ENCODE measurements around the gene LDAH. TPM values are rescaled to one million over a fixed set of nuclear protein-coding genes. Genes with fewer than 3 reads are reported as not detected.
A peak's percentile ranks its signal among the peaks of the same experiment; 100 is the strongest.

The LDAH gene
- polyA plus RNA-seq, 2 of the 4 experiments (the other 2 are of a cell fraction): 29.6 to 42.4 TPM

- Histone ChIP-seq H3K4me1 (no peaks in the 10 kb centered on the region), H3K27ac (no peak overlapping the region), H3K4me2 (no peak overlapping the region), H3K9me3 (peaks cover 6% of the 10 kb centered on the region; the same call in 1 of the 3 replicates), H3K4me3 (no peak overlapping the region)
- ChIA-PET POLR2A (no interaction called here), CTCF (interaction anchor here (0.6 to 2.0 kb wide), 3 partner anchors 94 to 228 kb away, joined by 3 to 7 read pairs (median 3); no protein-coding TSS in a partner anchor)
- FAIRE-seq: no peak
- TF ChIP-seq RAD21 (conservative IDR thresholded peaks at IDR 0.05 in 1 of 2, IDR thresholded peaks at IDR 0.05 in 1 of 2) (peak; percentile 17 to 22; a peak in 1 of 5 replicates), E2F6 (IDR thresholded peaks at IDR 0.05; ENCODE audit: borderline replicate concordance, low read depth) (no peak)
- peak in 1 of 2 experiments; percentile 7 for DNase-seq (ENCODE audit: low read depth in 1 of 2, low spot score in 1 of 2)
- ATAC-seq: peak in 1 of 2 experiments; percentile 40; a peak in 3 of 6 replicates
Measured at GRCh38 chr2:20755132-20755800, 67.6 kb downstream of the LDAH start.

DNA sequence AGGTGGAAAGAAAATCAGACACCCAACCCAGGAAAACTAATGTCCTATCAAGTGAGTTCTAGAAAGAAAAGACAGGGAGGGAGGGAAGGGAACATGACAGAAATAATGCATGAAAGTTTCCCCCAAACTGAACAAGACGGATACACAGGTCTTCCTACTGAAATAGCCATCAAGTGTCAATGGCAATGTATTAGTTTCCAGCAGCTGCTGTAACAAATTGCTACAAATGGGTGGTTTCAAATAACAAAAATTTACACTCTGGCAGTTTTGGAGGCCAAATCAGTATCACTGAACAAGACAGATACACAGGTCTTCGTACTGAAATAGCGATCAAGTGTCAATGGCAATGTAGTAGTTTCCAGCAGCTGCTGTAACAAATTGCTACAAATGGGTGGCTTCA is 70.6 kb downstream of the LDAH start:
- ATAC-seq: no peak
- Histone ChIP-seq H3K9me3 (peaks cover 6% of the 10 kb centered on the region; the same call in 1 of the 3 replicates), H3K27ac (no peak overlapping the region), H3K4me2 (no peak overlapping the region), H3K4me3 (no peak overlapping the region), H3K4me1 (peaks cover 4% of the 10 kb centered on the region; the same call in 2 of the 3 replicates)
- DNase-seq (ENCODE audit: low read depth in 1 of 2, low spot score in 1 of 2): no peak
- ChIA-PET CTCF (interaction anchor here (0.9 to 1.1 kb wide), 3 partner anchors 89 to 102 kb away, joined by 3 to 4 read pairs (median 3); no protein-coding TSS in a partner anchor), POLR2A (no interaction called here)
- WGBS (ENCODE audit: missing lambda C conversion rate): 91% methylated on average over 3 of the region's 3 CpGs
- FAIRE-seq: no peak
- TF ChIP-seq PBX3 (IDR thresholded peaks at IDR 0.05) (no peak), CBX8 (IDR thresholded peaks at IDR 0.05) (no peak), EP300 (IDR thresholded peaks at IDR 0.05) (no peak), SMC3 (IDR thresholded peaks at IDR 0.05) (no peak), ELK1 (IDR thresholded peaks at IDR 0.05; ENCODE audit: low read depth, low read length) (no peak), JUNB (IDR thresholded peaks at IDR 0.05) (no peak), RNF2 (IDR thresholded peaks at IDR 0.05; ENCODE audit: borderline replicate concordance, low read depth) (no peak), HOXB5 (CRISPR knock-in tag; IDR thresholded peaks at IDR 0.05) (no peak)
- TF ChIP-seq, protein P1, sequence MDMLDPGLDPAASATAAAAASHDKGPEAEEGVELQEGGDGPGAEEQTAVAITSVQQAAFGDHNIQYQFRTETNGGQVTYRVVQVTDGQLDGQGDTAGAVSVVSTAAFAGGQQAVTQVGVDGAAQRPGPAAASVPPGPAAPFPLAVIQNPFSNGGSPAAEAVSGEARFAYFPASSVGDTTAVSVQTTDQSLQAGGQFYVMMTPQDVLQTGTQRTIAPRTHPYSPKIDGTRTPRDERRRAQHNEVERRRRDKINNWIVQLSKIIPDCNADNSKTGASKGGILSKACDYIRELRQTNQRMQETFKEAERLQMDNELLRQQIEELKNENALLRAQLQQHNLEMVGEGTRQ (IDR thresholded peaks at IDR 0.05): no peak
- TF ChIP-seq, protein P2, sequence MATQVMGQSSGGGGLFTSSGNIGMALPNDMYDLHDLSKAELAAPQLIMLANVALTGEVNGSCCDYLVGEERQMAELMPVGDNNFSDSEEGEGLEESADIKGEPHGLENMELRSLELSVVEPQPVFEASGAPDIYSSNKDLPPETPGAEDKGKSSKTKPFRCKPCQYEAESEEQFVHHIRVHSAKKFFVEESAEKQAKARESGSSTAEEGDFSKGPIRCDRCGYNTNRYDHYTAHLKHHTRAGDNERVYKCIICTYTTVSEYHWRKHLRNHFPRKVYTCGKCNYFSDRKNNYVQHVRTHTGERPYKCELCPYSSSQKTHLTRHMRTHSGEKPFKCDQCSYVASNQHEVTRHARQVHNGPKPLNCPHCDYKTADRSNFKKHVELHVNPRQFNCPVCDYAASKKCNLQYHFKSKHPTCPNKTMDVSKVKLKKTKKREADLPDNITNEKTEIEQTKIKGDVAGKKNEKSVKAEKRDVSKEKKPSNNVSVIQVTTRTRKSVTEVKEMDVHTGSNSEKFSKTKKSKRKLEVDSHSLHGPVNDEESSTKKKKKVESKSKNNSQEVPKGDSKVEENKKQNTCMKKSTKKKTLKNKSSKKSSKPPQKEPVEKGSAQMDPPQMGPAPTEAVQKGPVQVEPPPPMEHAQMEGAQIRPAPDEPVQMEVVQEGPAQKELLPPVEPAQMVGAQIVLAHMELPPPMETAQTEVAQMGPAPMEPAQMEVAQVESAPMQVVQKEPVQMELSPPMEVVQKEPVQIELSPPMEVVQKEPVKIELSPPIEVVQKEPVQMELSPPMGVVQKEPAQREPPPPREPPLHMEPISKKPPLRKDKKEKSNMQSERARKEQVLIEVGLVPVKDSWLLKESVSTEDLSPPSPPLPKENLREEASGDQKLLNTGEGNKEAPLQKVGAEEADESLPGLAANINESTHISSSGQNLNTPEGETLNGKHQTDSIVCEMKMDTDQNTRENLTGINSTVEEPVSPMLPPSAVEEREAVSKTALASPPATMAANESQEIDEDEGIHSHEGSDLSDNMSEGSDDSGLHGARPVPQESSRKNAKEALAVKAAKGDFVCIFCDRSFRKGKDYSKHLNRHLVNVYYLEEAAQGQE (IDR thresholded peaks at IDR 0.05): no peak

DNA sequence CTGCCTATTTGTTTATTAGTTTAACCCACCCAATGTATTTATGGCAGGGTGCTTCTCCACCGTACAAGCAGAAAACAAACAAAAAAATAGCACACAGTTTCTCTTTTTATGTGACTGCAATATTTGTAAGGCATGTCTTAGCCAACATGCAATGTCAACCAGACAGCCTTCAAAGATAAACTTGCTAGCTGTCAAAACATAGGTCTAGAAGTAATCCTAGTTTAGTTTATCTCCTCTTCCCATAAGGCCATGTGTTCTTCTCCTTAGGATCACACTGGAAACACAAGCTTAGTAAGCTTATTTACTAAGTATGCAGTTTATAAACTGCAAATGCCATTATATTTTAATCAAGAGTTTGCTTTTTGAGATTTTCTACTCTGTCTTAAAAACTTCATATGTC is 75.6 kb downstream of the LDAH start:
- FAIRE-seq: peak; percentile 63
- Histone ChIP-seq H3K4me2 (peak overlapping the region; percentile 60; the same call in 2 of the 3 replicates), H3K27ac (peak overlapping the region in 1 of 2 experiments; percentile 15; a peak in 1 of 6 replicates), H3K4me3 (no peak overlapping the region), H3K4me1 (peaks cover 27% of the 10 kb centered on the region), H3K9me3 (peaks cover 4% of the 10 kb centered on the region; the same call in 1 of the 3 replicates)
- 37% methylated on average over 1 of the region's 1 CpG for WGBS (ENCODE audit: missing lambda C conversion rate)
- POLR2A ChIA-PET: no interaction called here
- ATAC-seq: no peak
- CTCF ChIA-PET: interaction anchor here (1.4 kb wide), 1 partner anchor 19 kb away, joined by 3 read pairs; no protein-coding TSS in a partner anchor
- DNase-seq (ENCODE audit: low read depth in 1 of 2, low spot score in 1 of 2): no peak
- no peak for TF ChIP-seq SMC3 (IDR thresholded peaks at IDR 0.05)
- TF ChIP-seq EHMT2 (IDR thresholded peaks at IDR 0.05; ENCODE audit: low read depth): no peak
- no peak for TF ChIP-seq NFE2L2 (conservative IDR thresholded peaks at IDR 0.05; ENCODE audit: low read length)
- TF ChIP-seq, protein P3, sequence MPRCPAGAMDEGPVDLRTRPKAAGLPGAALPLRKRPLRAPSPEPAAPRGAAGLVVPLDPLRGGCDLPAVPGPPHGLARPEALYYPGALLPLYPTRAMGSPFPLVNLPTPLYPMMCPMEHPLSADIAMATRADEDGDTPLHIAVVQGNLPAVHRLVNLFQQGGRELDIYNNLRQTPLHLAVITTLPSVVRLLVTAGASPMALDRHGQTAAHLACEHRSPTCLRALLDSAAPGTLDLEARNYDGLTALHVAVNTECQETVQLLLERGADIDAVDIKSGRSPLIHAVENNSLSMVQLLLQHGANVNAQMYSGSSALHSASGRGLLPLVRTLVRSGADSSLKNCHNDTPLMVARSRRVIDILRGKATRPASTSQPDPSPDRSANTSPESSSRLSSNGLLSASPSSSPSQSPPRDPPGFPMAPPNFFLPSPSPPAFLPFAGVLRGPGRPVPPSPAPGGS (IDR thresholded peaks at IDR 0.05): no peak
- no peak for TF ChIP-seq TFCP2L1 (CRISPR knock-in tag; IDR thresholded peaks at IDR 0.05)
- TF ChIP-seq EP300 (IDR thresholded peaks at IDR 0.05): no peak
- no peak for TF ChIP-seq BHLHE40 (IDR thresholded peaks at IDR 0.05; ENCODE audit: low read depth, low read length)
- TF ChIP-seq ZNF302 (CRISPR knock-in tag; IDR thresholded peaks at IDR 0.05): no peak
- TF ChIP-seq CTCF (IDR thresholded peaks at IDR 0.05): no peak
- TF ChIP-seq, protein P4, sequence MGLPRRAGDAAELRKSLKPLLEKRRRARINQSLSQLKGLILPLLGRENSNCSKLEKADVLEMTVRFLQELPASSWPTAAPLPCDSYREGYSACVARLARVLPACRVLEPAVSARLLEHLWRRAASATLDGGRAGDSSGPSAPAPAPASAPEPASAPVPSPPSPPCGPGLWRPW (IDR thresholded peaks at IDR 0.05): no peak
- TF ChIP-seq MAZ (IDR thresholded peaks at IDR 0.05; ENCODE audit: borderline replicate concordance, low read depth, low read length): no peak

Measured in A549 (cell line).